Measurements from ENCODE around the gene KCNMB2. TPM values are rescaled to one million over a fixed set of nuclear protein-coding genes. Genes with fewer than 3 reads are reported as not detected.
"Not testable (repeated sequence)": the region's sequence is repeated elsewhere in the genome, so short reads cannot be mapped to it uniquely, and the experiment has no call there.

The KCNMB2 gene
- total RNA-seq, 2 donors from 2014 or later, result not detected

- H3K4me1 Mint-ChIP-seq, result peaks cover 7% of the 10 kb centered on the region
- no peak overlapping the region for H3K27ac Mint-ChIP-seq
- ATAC-seq, result no peak
- no peaks in the 10 kb centered on the region for H3K36me3 Mint-ChIP-seq (ENCODE audit: low read depth)
- no peaks in the 10 kb centered on the region for H3K27me3 Mint-ChIP-seq
- no peaks in the 10 kb centered on the region for H3K9me3 ChIP-seq (ENCODE audit: control insufficient read depth, low read length, poor library complexity, severe bottlenecking)
- no peak overlapping the region for H3K4me3 Mint-ChIP-seq
- no peak for DNase-seq
Measured at GRCh38 chr3:178709051-178709450, 172.8 kb downstream of the KCNMB2 start.

- Mint-ChIP-seq H3K36me3 (ENCODE audit: low read depth) (no peaks in the 10 kb centered on the region), H3K27ac (no peak overlapping the region)
- no peak for ATAC-seq
Measured at GRCh38 chr3:178711753-178712152, 175.5 kb downstream of the KCNMB2 start.

DNA sequence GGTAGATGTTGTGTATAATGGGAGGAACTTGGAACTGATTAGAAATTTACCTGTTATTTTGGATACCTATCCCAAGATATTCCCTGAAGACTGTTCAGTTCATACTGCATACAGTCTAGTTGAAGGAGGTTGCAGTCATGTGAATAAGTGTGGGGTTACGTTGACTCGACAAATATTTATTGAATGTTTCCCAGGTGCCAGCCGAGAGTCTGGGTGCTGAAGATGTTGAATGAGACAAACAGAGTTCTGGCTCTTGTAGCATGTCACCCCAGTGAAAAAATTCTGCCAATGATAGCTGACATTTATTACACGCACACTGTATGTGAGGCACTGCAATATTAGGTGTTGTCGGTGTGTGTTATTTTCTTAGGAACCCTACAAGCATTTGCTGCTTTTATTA is 176.0 kb downstream of the KCNMB2 start:
- H3K36me3 Mint-ChIP-seq (ENCODE audit: low read depth), result no peaks in the 10 kb centered on the region

More at GRCh38 chr3:178711753-178712152, 175.5 kb downstream of the KCNMB2 start:
- no peaks in the 10 kb centered on the region for H3K27me3 Mint-ChIP-seq
- no peaks in the 10 kb centered on the region for H3K9me3 ChIP-seq (ENCODE audit: control insufficient read depth, low read length, poor library complexity, severe bottlenecking)
- H3K4me3 Mint-ChIP-seq, result no peak overlapping the region
- H3K4me1 Mint-ChIP-seq, result peaks cover 4% of the 10 kb centered on the region
- no peak for DNase-seq

GRCh38 chr3:178714925-178715832 is 178.9 kb downstream of the KCNMB2 start:
- H3K4me3 Mint-ChIP-seq, result no peak overlapping the region
- H3K27me3 Mint-ChIP-seq, result no peaks in the 10 kb centered on the region
- no peak overlapping the region for H3K27ac Mint-ChIP-seq
- no peak for ATAC-seq
- no peak for DNase-seq
- H3K36me3 Mint-ChIP-seq (ENCODE audit: low read depth), result no peaks in the 10 kb centered on the region
- no peaks in the 10 kb centered on the region for H3K9me3 ChIP-seq (ENCODE audit: control insufficient read depth, low read length, poor library complexity, severe bottlenecking)
- no peaks in the 10 kb centered on the region for H3K4me1 Mint-ChIP-seq

More for the DNA sequence above, 176.0 kb downstream of the KCNMB2 start:
- no peak overlapping the region for H3K4me3 Mint-ChIP-seq
- no peak for DNase-seq
- no peaks in the 10 kb centered on the region for H3K27me3 Mint-ChIP-seq
- peaks cover 4% of the 10 kb centered on the region for H3K4me1 Mint-ChIP-seq
- H3K9me3 ChIP-seq (ENCODE audit: control insufficient read depth, low read length, poor library complexity, severe bottlenecking), result no peaks in the 10 kb centered on the region
- no peak overlapping the region for H3K27ac Mint-ChIP-seq
- no peak for ATAC-seq

GRCh38 chr3:178718995-178719635 is 182.9 kb downstream of the KCNMB2 start:
- H3K9me3 ChIP-seq (ENCODE audit: control insufficient read depth, low read length, poor library complexity, severe bottlenecking), result no peaks in the 10 kb centered on the region
- Mint-ChIP-seq H3K4me3 (no peak overlapping the region), H3K36me3 (ENCODE audit: low read depth) (no peaks in the 10 kb centered on the region), H3K4me1 (no peaks in the 10 kb centered on the region), H3K27me3 (no peaks in the 10 kb centered on the region), H3K27ac (no peak overlapping the region)
- no peak for DNase-seq
- ATAC-seq, result no peak

DNA sequence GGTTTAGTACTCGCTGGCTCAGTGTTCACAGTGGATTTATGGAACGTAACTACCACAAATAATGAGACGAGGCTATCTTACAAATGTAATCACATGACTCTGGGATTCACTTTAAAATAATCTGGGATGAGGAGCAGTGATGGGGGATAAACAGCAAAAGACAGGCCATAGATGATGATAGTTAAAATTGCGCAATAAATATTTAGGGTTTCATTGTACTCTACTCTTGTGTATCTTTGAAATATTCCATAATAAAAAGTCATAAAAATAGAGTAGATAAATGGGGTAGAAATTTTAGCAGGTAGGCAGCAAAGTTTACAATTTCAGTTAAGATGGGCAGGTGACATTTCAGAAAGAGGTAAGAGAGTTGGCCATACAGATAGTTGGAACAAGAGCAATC is 196.6 kb downstream of the KCNMB2 start:
- Mint-ChIP-seq H3K27me3 (no peaks in the 10 kb centered on the region), H3K4me1 (no peaks in the 10 kb centered on the region), H3K36me3 (ENCODE audit: low read depth) (peaks cover 3% of the 10 kb centered on the region), H3K4me3 (no peak overlapping the region), H3K27ac (no peak overlapping the region)
- H3K9me3 ChIP-seq (ENCODE audit: control insufficient read depth, low read length, poor library complexity, severe bottlenecking), result no peaks in the 10 kb centered on the region
- ATAC-seq, result no peak
- no peak for DNase-seq

GRCh38 chr3:178735032-178735674 is 198.9 kb downstream of the KCNMB2 start:
- no peaks in the 10 kb centered on the region for H3K9me3 ChIP-seq (ENCODE audit: control insufficient read depth, low read length, poor library complexity, severe bottlenecking)
- ATAC-seq (no peak), DNase-seq (no peak)
- no peaks in the 10 kb centered on the region for H3K4me1 Mint-ChIP-seq
- H3K27me3 Mint-ChIP-seq, result no peaks in the 10 kb centered on the region
- no peak overlapping the region for H3K4me3 Mint-ChIP-seq
- H3K36me3 Mint-ChIP-seq (ENCODE audit: low read depth), result peaks cover 3% of the 10 kb centered on the region
- H3K27ac Mint-ChIP-seq, result no peak overlapping the region

- ATAC-seq (no peak), DNase-seq (no peak)
- H3K27ac Mint-ChIP-seq, result no peak overlapping the region
- H3K4me1 Mint-ChIP-seq, result no peaks in the 10 kb centered on the region
- no peaks in the 10 kb centered on the region for H3K36me3 Mint-ChIP-seq (ENCODE audit: low read depth)
- H3K27me3 Mint-ChIP-seq, result no peaks in the 10 kb centered on the region
- H3K9me3 ChIP-seq (ENCODE audit: control insufficient read depth, low read length, poor library complexity, severe bottlenecking), result no peaks in the 10 kb centered on the region
- no peak overlapping the region for H3K4me3 Mint-ChIP-seq
Measured at GRCh38 chr3:178736300-178736699, 200.1 kb downstream of the KCNMB2 start.

- ATAC-seq, result no peak
- H3K9me3 ChIP-seq (ENCODE audit: control insufficient read depth, low read length, poor library complexity, severe bottlenecking), result no peaks in the 10 kb centered on the region
- Mint-ChIP-seq H3K27ac (no peak overlapping the region), H3K36me3 (ENCODE audit: low read depth) (no peaks in the 10 kb centered on the region), H3K27me3 (no peaks in the 10 kb centered on the region), H3K4me3 (no peak overlapping the region), H3K4me1 (no peaks in the 10 kb centered on the region)
- DNase-seq, result no peak
Measured at GRCh38 chr3:178739720-178740119, 203.5 kb downstream of the KCNMB2 start.

DNA sequence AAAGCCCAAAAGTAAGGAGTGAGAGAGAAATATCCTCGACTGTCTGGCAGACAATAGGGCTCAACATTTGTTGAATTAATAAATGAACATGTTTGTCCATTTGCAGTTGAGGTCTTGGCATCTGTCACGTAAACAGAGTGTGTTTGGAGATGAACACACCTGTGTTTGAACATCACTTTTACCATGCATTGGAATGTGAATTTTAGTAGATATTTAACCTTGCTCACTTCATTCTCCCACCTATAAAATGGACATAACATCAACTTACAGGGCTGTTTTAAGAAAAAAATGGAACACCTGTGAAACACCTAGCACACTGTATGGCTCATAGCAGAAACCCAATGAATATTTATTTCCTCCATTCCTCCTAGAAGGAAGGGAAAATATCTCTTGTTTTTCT is 204.8 kb downstream of the KCNMB2 start:
- DNase-seq (no peak), ATAC-seq (no peak)
- no peaks in the 10 kb centered on the region for H3K9me3 ChIP-seq (ENCODE audit: control insufficient read depth, low read length, poor library complexity, severe bottlenecking)
- Mint-ChIP-seq H3K4me3 (no peak overlapping the region), H3K36me3 (ENCODE audit: low read depth) (no peaks in the 10 kb centered on the region), H3K27me3 (no peaks in the 10 kb centered on the region), H3K27ac (no peak overlapping the region), H3K4me1 (no peaks in the 10 kb centered on the region)

DNA sequence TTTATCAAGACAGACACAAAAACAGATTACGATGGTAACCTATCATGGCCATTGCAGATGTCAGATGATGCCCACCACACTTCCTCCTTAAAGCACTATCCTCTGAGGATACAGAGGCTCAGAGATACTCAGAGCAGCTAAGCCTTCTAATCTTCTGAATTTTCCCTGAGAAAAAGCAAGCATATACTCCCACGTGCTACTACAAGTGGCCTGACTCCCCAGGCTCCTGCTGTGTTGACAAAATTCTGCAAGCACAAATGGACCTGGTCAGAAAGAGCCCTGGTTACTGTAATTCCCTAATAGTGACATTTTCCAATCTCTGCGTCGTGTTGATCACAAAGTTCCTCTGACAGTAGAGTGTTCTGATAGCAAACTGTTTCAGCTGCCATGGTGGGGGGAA is 207.1 kb downstream of the KCNMB2 start:
- Mint-ChIP-seq H3K4me3 (no peak overlapping the region), H3K27me3 (no peaks in the 10 kb centered on the region), H3K36me3 (ENCODE audit: low read depth) (no peaks in the 10 kb centered on the region), H3K4me1 (no peaks in the 10 kb centered on the region), H3K27ac (no peak overlapping the region)
- DNase-seq, result no peak
- ATAC-seq, result no peak
- H3K9me3 ChIP-seq (ENCODE audit: control insufficient read depth, low read length, poor library complexity, severe bottlenecking), result no peaks in the 10 kb centered on the region

DNA sequence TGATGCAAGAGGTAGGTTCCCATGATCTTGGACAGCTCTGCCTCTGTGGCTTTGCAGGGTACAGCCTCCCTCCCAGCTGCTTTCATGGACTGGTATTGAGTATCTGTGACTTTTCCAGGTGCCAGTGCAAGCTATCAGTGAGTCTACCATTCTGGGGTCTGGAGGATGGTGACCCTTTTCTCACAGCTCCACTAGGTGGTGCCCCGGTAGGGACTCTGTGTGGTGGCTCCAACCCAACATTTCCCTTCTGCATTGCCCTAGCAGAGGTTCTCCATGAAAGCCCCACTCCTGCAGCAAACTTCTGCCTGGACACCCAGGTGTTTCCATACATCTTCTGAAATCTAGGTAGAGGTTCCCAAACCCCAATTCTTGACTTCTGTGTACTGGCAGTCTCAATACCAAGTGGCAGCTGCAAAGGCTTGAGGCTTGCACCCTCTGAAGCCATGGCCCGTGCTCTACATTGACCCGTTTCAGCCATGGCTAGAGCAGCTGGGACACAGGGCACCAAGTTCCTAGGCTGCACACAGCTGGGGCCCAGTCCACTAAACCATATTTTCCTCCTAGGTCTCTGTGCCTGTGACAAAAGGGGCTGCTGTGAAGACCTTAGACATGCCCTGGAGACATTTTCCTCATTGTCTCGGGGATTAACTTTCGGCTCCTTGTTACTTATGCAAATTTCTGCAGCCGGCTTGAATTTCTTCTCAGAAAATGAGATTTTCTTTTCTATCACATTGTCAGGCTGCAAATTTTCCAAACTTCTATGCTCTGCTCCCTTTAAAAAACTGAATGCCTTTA is 209.8 kb downstream of the KCNMB2 start:
- H3K27me3 Mint-ChIP-seq; H3K27ac Mint-ChIP-seq; H3K9me3 ChIP-seq (ENCODE audit: control insufficient read depth, low read length, poor library complexity, severe bottlenecking); DNase-seq; ATAC-seq; H3K36me3 Mint-ChIP-seq (ENCODE audit: low read depth); H3K4me3 Mint-ChIP-seq; H3K4me1 Mint-ChIP-seq: not testable (repeated sequence)

GRCh38 chr3:178748874-178749273 is 212.6 kb downstream of the KCNMB2 start:
- peaks cover 4% of the 10 kb centered on the region for H3K9me3 ChIP-seq (ENCODE audit: control insufficient read depth, low read length, poor library complexity, severe bottlenecking)
- H3K27ac Mint-ChIP-seq, result no peak overlapping the region
- no peak overlapping the region for H3K4me3 Mint-ChIP-seq
- H3K27me3 Mint-ChIP-seq, result no peaks in the 10 kb centered on the region
- H3K36me3 Mint-ChIP-seq (ENCODE audit: low read depth), result no peaks in the 10 kb centered on the region
- ATAC-seq, result no peak
- no peaks in the 10 kb centered on the region for H3K4me1 Mint-ChIP-seq
- DNase-seq, result no peak
